ENCODE data around the gene MRNIP.

DNA sequence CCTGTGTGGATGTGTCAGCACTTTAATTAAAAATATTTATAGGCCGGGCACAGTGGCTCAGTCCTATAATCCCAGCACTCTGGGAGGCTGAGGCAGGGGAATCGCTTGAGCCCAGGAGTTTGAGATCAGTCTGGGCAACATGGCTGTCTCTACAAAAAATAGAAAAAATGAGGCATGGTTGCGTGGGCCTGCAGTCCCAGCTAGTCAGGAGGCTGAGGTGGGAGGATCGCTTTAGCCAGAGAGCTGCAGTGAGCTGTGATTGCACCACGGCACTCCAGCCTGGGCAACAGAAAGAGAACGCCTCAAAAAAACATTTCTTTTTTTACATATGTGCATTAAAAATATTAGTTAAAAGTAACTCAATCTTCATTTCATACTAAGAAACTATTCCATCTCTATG lies 42.8 kb upstream of the MRNIP start:
- no peak for TF ChIP-seq SUZ12 (IDR thresholded peaks at IDR 0.05; ENCODE audit: extremely low read depth, insufficient read depth, insufficient read length)
- no peak for TF ChIP-seq YY1 (IDR thresholded peaks at IDR 0.05; ENCODE audit: insufficient read depth, insufficient read length)
